HCT116 (cell line): Measurements from ENCODE around the gene GPRIN2. TPM values are rescaled to one million over a fixed set of nuclear protein-coding genes. Genes with fewer than 3 reads are reported as not detected.
"Not testable (repeated sequence)": the region's sequence is repeated elsewhere in the genome, so short reads cannot be mapped to it uniquely, and the experiment has no call there.

Source experiments
- ATAC-seq: fragments of 200-7000 bp; cut with Tn5 transposase; 2 replicates; pipeline ENCODE4 v1.9.1; 2020; ENCODE audit warnings: mild to moderate bottlenecking, moderate library complexity
- BruUV-seq: library from RNA; stranded (reverse); fragments of 400-500 nt; replicated peaks from 2 replicates; lab custom pipeline; 2021; lab: Mats Ljungman, UMichigan
- CTCF ChIA-PET: fragments of 300-600 bp; sonication (Branson Sonifier 250); formaldehyde crosslinking; loops from one replicate; lab custom pipeline; 2021; ENCODE audit warnings: antibody characterized with exemption; lab: Charles Lee
- POLR2A ChIA-PET: fragments of 300-600, 350-600 bp; sonication (Branson Sonifier 250); formaldehyde crosslinking; loops from one replicate; lab custom pipeline; 2021; ENCODE audit warnings: antibody characterized with exemption; lab: Charles Lee
- RAD21 ChIA-PET, 2 experiments: fragments of 300-600 bp; sonication (Branson Sonifier 250); formaldehyde crosslinking; loops; one replicate each; lab custom pipeline; 2023; ENCODE audit warnings: low total read pairs in 2 of 2; ENCODE audit not compliant: uncharacterized antibody in 2 of 2, unreplicated experiment in 2 of 2, low non-redundant PET in 1 of 2; lab: Charles Lee
- DNase-seq: peaks from one replicate; pipeline ENCODE4 v3.0.0-alpha.2; 2010; ENCODE audit warnings: low read depth, low spot score
- H2AFZ ChIP-seq: fragments of 200-600 bp; shearing (Covaris generic), sonication (generic); 2 replicates; pipeline ENCODE4 v1.6.1; 2017; ENCODE audit warnings: low read depth, mixed run types, mixed read lengths, antibody characterized with exemption, low read length; ENCODE audit not compliant: poor library complexity, severe bottlenecking
- H3K27ac ChIP-seq: 2 replicates; pipeline ENCODE4 v1.5.1; 2012; ENCODE audit warnings: low read depth, low read length
- H3K27me3 ChIP-seq: fragments of 200-600 bp; sonication (generic); 2 replicates; pipeline ENCODE4 v1.6.1; 2016; ENCODE audit warnings: mixed run types, low read length, mixed read lengths; ENCODE audit not compliant: insufficient read depth
- H3K36me3 ChIP-seq, 2 experiments: fragments of 200-500 bp in 1 of 2; fragments of 200-600 bp in 1 of 2; sonication (Bioruptor generic) in 1 of 2; sonication (generic) in 1 of 2; 2 replicates each; pipeline versions ENCODE4 v1.5.1 to v1.6.1; 2014 to 2016; ENCODE audit warnings: low read length in 2 of 2, inconsistent platforms in 1 of 2, mixed read lengths in 1 of 2, mixed run types in 1 of 2; ENCODE audit not compliant: insufficient read depth in 2 of 2, control insufficient read depth in 1 of 2
- H3K4me1 ChIP-seq, 2 experiments: fragments of 200-600 bp in 1 of 2; sonication (generic) in 1 of 2; 2 replicates each; pipeline versions ENCODE4 v1.5.1 to v1.6.1; 2012 to 2017; ENCODE audit warnings: low read length in 2 of 2, inconsistent platforms in 1 of 2, mild to moderate bottlenecking in 1 of 2, mixed read lengths in 1 of 2, mixed run types in 1 of 2, moderate library complexity in 1 of 2; ENCODE audit not compliant: insufficient read depth in 2 of 2, control insufficient read depth in 1 of 2
- H3K4me2 ChIP-seq: fragments of 200-600 bp; sonication (generic); 2 replicates; pipeline ENCODE4 v1.6.1; 2017; ENCODE audit warnings: mixed run types, low read length, mixed read lengths
- H3K4me3 ChIP-seq, 2 experiments: fragments of 200-600 bp in 1 of 2; sonication (generic) in 1 of 2; replicated peaks in 1 of 2; 2 replicates each; pipeline ENCODE4 v1.5.1; 2011 to 2016; ENCODE audit warnings: low read length in 2 of 2, control low read depth in 1 of 2, low read depth in 1 of 2, mild to moderate bottlenecking in 1 of 2, mixed read lengths in 1 of 2, mixed run types in 1 of 2
- H3K79me2 ChIP-seq: fragments of 200-600 bp; sonication (generic); 2 replicates; pipeline ENCODE4 v1.6.1; 2017; ENCODE audit warnings: mild to moderate bottlenecking, mixed run types, low read length, moderate library complexity, mixed read lengths; ENCODE audit not compliant: insufficient read depth
- H3K9ac ChIP-seq: fragments of 200-600 bp; sonication (generic); 2 replicates; pipeline ENCODE4 v1.6.1; 2016; ENCODE audit warnings: low read length, mixed read lengths
- H3K9me2 ChIP-seq: fragments of 200-600 bp; sonication (generic), shearing (Covaris generic); 2 replicates; pipeline ENCODE4 v1.6.1; 2017; ENCODE audit warnings: mixed run types, mild to moderate bottlenecking, moderate library complexity; ENCODE audit not compliant: insufficient read depth
- H3K9me3 ChIP-seq, 2 experiments: fragments of 200-500 bp in 1 of 2; fragments of 200-600 bp in 1 of 2; sonication (Bioruptor generic) in 1 of 2; sonication (generic) in 1 of 2; 2 replicates each; pipeline ENCODE4 v1.6.1; 2014 to 2017; ENCODE audit warnings: low read length in 2 of 2, mixed read lengths in 2 of 2, inconsistent platforms in 1 of 2, low read depth in 1 of 2, mild to moderate bottlenecking in 1 of 2, mixed run types in 1 of 2, moderate library complexity in 1 of 2; ENCODE audit not compliant: control insufficient read depth in 1 of 2, insufficient read depth in 1 of 2
- H4K20me1 ChIP-seq: fragments of 200-600 bp; sonication (generic), shearing (Covaris generic); 2 replicates; pipeline ENCODE4 v1.6.1; 2017; ENCODE audit warnings: mixed run types, mild to moderate bottlenecking, moderate library complexity; ENCODE audit not compliant: insufficient read depth
- intact Hi-C: fragments of 100-400 bp; cut with micrococcal nuclease; formaldehyde crosslinking; loops from 2 replicates; pipeline ENCODE4 v1.10.0; 2022
- total RNA-seq: library from RNA; stranded (reverse); gene quantifications from one replicate; pipeline ENCODE4 v1.2.1, GENCODE V29; 2021; ENCODE audit not compliant: unreplicated experiment

Gene GPRIN2
- total RNA-seq, 1 experiment from 2014 or later = 1.7 TPM

DNA sequence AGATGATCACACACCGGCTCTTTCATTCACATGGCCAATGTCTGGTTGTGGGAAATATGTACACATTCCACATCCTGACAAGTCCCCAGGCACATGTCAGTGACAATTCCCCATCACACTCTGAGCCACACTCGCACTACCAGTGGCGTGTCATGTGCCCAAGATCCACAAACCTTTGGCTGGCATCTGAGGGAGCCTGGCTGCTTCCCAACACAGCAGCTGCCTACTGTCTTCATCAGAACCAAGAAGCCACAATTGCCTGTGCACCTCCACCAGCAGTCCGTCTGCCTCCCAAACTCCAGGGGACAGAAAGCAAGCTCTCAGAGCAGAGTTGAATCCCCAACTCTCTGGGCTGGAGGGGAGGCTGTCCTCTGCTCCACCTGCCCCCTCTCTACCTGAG is 16.3 kb upstream of the GPRIN2 start:
- H3K36me3 ChIP-seq, H3K79me2 ChIP-seq, RAD21 ChIA-PET, H3K9ac ChIP-seq, H4K20me1 ChIP-seq, H3K9me2 ChIP-seq, DNase-seq, H3K9me3 ChIP-seq, ATAC-seq, H3K4me1 ChIP-seq, intact Hi-C loops, H3K4me3 ChIP-seq, H3K4me2 ChIP-seq, CTCF ChIA-PET, POLR2A ChIA-PET, BruUV-seq, H3K27me3 ChIP-seq, H2AFZ ChIP-seq, H3K27ac ChIP-seq: not testable (repeated sequence)

DNA sequence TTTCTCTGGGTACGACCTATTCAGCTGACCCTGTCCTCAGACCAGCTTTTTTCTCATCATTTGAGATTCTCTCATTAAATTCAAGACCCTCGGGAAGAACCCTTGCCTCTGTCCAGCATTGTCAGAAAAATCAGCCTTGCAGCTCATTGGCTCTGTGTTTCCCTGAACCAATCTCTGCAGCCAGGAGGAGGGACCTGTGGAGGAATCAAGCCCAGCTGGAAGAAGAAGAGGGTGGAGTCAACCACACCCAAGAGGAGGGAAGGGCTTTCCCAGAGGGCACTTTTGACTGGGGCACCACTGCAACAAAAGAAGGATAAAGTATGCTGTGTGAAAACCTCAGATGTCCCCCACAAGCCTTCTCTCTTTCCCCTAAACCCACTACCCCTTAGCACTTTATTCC is 14.2 kb upstream of the GPRIN2 start:
- ATAC-seq, H3K79me2 ChIP-seq, H3K9ac ChIP-seq, H3K4me3 ChIP-seq, H3K9me3 ChIP-seq, CTCF ChIA-PET, H3K27ac ChIP-seq, RAD21 ChIA-PET, POLR2A ChIA-PET, H3K4me1 ChIP-seq, H3K4me2 ChIP-seq, DNase-seq, H4K20me1 ChIP-seq, BruUV-seq, H3K27me3 ChIP-seq, H3K36me3 ChIP-seq, intact Hi-C loops, H3K9me2 ChIP-seq, H2AFZ ChIP-seq: not testable (repeated sequence)

DNA sequence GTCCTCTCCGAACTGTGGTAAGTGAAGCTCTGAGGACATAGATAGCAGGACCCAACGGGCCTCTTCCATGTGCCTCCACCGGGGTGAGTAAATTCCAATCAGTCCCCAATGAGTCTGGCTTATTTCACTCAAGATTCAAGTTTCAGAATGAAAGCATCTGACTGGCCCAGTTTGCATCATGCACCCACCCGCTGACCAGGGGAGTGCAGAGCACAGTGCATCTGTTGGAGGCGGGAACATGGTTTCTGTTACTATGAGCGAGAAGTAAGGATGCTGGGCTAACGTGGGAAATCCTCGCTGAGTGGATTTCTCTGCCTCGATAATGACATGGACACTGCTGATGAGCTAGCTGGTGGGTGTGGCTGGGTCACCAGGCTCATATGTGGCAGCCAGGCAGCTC is 10.7 kb upstream of the GPRIN2 start:
- H3K9me2 ChIP-seq, H3K9ac ChIP-seq, H3K27ac ChIP-seq, DNase-seq, H3K27me3 ChIP-seq, ATAC-seq, CTCF ChIA-PET, H3K36me3 ChIP-seq, H2AFZ ChIP-seq, H4K20me1 ChIP-seq, POLR2A ChIA-PET, intact Hi-C loops, H3K4me1 ChIP-seq, H3K4me2 ChIP-seq, BruUV-seq, RAD21 ChIA-PET, H3K4me3 ChIP-seq, H3K79me2 ChIP-seq, H3K9me3 ChIP-seq: not testable (repeated sequence)
